NT2/D1 (cell line): ENCODE results near the gene SRGAP1.

Source experiments
- DNase-seq: peaks from one replicate; pipeline ENCODE4 v3.0.0-alpha.2; 2011; ENCODE audit warnings: low read depth, low spot score
- H3K27me3 ChIP-seq: 2 replicates; pipeline ENCODE4 v1.6.0; 2011; ENCODE audit warnings: mild to moderate bottlenecking; ENCODE audit not compliant: insufficient read length, insufficient read depth
- H3K36me3 ChIP-seq: 2 replicates; pipeline ENCODE4 v1.6.1; 2011; ENCODE audit warnings: mild to moderate bottlenecking, low read length, mixed read lengths; ENCODE audit not compliant: insufficient read depth, insufficient read length
- H3K4me1 ChIP-seq: 2 replicates; pipeline ENCODE4 v1.5.1; 2011; ENCODE audit not compliant: insufficient read depth, insufficient read length
- H3K4me3 ChIP-seq: 2 replicates; pipeline ENCODE4 v1.5.1; 2011; ENCODE audit warnings: low read depth; ENCODE audit not compliant: insufficient read length
- H3K9ac ChIP-seq: 2 replicates; pipeline ENCODE4 v1.6.0; 2011; ENCODE audit warnings: low read depth; ENCODE audit not compliant: insufficient read length
- H3K9me3 ChIP-seq: 2 replicates; pipeline ENCODE4 v1.5.1; 2011; ENCODE audit warnings: mild to moderate bottlenecking, low read length; ENCODE audit not compliant: insufficient read depth
- SUZ12 ChIP-seq: IDR thresholded peaks from 2 replicates; pipeline ENCODE4 v1.6.1; 2011; ENCODE audit not compliant: insufficient read length, insufficient read depth; ENCODE audit errors: extremely low read depth
- YY1 ChIP-seq: IDR thresholded peaks from 2 replicates; pipeline ENCODE4 v1.6.1; 2011; ENCODE audit not compliant: insufficient read length, insufficient read depth
- ZNF274 ChIP-seq: IDR thresholded peaks from 2 replicates; pipeline ENCODE4 v1.6.1; 2011; ENCODE audit warnings: mild to moderate bottlenecking, low read depth, low read length

The SRGAP1 gene

GRCh38 chr12:63961543-63961942 lies 117.0 kb downstream of the SRGAP1 start:
- Histone ChIP-seq H3K9ac (no peak overlapping the region), H3K36me3 (no peaks in the 10 kb centered on the region)
- TF ChIP-seq SUZ12 (no peak), YY1 (no peak)

GRCh38 chr12:63963868-63964267 lies 119.4 kb downstream of the SRGAP1 start:
- no peak overlapping the region for H3K4me3 ChIP-seq
- no peaks in the 10 kb centered on the region for H3K36me3 ChIP-seq
- no peak for DNase-seq
- TF ChIP-seq ZNF274 (no peak), YY1 (no peak), SUZ12 (no peak)
- no peaks in the 10 kb centered on the region for H3K9me3 ChIP-seq
- no peak overlapping the region for H3K9ac ChIP-seq
- no peaks in the 10 kb centered on the region for H3K27me3 ChIP-seq
- no peaks in the 10 kb centered on the region for H3K4me1 ChIP-seq

More at GRCh38 chr12:63961543-63961942, 117.0 kb downstream of the SRGAP1 start:
- no peak for DNase-seq
- no peaks in the 10 kb centered on the region for H3K27me3 ChIP-seq
- no peak overlapping the region for H3K4me3 ChIP-seq
- no peaks in the 10 kb centered on the region for H3K9me3 ChIP-seq
- no peaks in the 10 kb centered on the region for H3K4me1 ChIP-seq

- Histone ChIP-seq H3K27me3 (no peaks in the 10 kb centered on the region), H3K4me3 (no peak overlapping the region), H3K9ac (no peak overlapping the region), H3K9me3 (no peaks in the 10 kb centered on the region), H3K36me3 (no peaks in the 10 kb centered on the region), H3K4me1 (no peaks in the 10 kb centered on the region)
- no peak for TF ChIP-seq ZNF274
- TF ChIP-seq YY1, result no peak
- no peak for TF ChIP-seq SUZ12
- no peak for DNase-seq
These were observed 119.8 kb downstream of the SRGAP1 start for GRCh38 chr12:63964301-63964700.

- H3K9ac ChIP-seq, result no peak overlapping the region
- TF ChIP-seq YY1 (no peak), SUZ12 (no peak), ZNF274 (no peak)
- H3K4me1 ChIP-seq, result no peaks in the 10 kb centered on the region
- H3K36me3 ChIP-seq, result no peaks in the 10 kb centered on the region
- H3K4me3 ChIP-seq, result no peak overlapping the region
- no peak for DNase-seq
- no peaks in the 10 kb centered on the region for H3K9me3 ChIP-seq
- no peaks in the 10 kb centered on the region for H3K27me3 ChIP-seq
These were observed 121.6 kb downstream of the SRGAP1 start for GRCh38 chr12:63965936-63966605.

- H3K4me3 ChIP-seq, result no peak overlapping the region
- no peaks in the 10 kb centered on the region for H3K27me3 ChIP-seq
- DNase-seq, result no peak
- H3K9ac ChIP-seq, result no peak overlapping the region
- no peaks in the 10 kb centered on the region for H3K9me3 ChIP-seq
- no peaks in the 10 kb centered on the region for H3K36me3 ChIP-seq
- H3K4me1 ChIP-seq, result no peaks in the 10 kb centered on the region
- no peak for TF ChIP-seq ZNF274
- no peak for TF ChIP-seq YY1
- TF ChIP-seq SUZ12, result no peak
These were observed 122.1 kb downstream of the SRGAP1 start for GRCh38 chr12:63966606-63966975.

- DNase-seq, result no peak
- no peaks in the 10 kb centered on the region for H3K9me3 ChIP-seq
- H3K27me3 ChIP-seq, result no peaks in the 10 kb centered on the region
- no peaks in the 10 kb centered on the region for H3K36me3 ChIP-seq
- no peak overlapping the region for H3K4me3 ChIP-seq
- no peak for TF ChIP-seq SUZ12
- TF ChIP-seq YY1, result no peak
- TF ChIP-seq ZNF274, result no peak
- H3K9ac ChIP-seq, result no peak overlapping the region
- no peaks in the 10 kb centered on the region for H3K4me1 ChIP-seq
These were observed 123.1 kb downstream of the SRGAP1 start for GRCh38 chr12:63967358-63968145.

GRCh38 chr12:63968673-63969072 lies 124.2 kb downstream of the SRGAP1 start:
- Histone ChIP-seq H3K9ac (no peak overlapping the region), H3K4me3 (no peak overlapping the region), H3K9me3 (no peaks in the 10 kb centered on the region), H3K4me1 (no peaks in the 10 kb centered on the region), H3K36me3 (no peaks in the 10 kb centered on the region), H3K27me3 (no peaks in the 10 kb centered on the region)
- DNase-seq, result no peak
- no peak for TF ChIP-seq YY1
- TF ChIP-seq ZNF274, result no peak
- no peak for TF ChIP-seq SUZ12
